ENCODE measurements around the gene SFMBT1.

SFMBT1 gene

GRCh38 chr3:52890735-52891134 is 155.1 kb downstream of the SFMBT1 start:
- Histone ChIP-seq H3K79me2 (ENCODE audit: control insufficient read depth, low read length) (peaks cover 57% of the 10 kb centered on the region), H3K9me2 (replicated peaks; ENCODE audit: control insufficient read depth, low read length) (no peaks in the 10 kb centered on the region), H3K4me1 (ENCODE audit: control insufficient read depth, low read length) (peaks cover 44% of the 10 kb centered on the region), H3K27me3 (ENCODE audit: control insufficient read depth, low read length) (no peaks in the 10 kb centered on the region), H3K27ac (ENCODE audit: low read depth, low read length) (no peak overlapping the region), H3K4me3 (ENCODE audit: low read length) (no peak overlapping the region), H3K36me3 (ENCODE audit: control insufficient read depth, low read length) (peaks cover 6% of the 10 kb centered on the region), H3F3A (ENCODE audit: control insufficient read depth, insufficient read depth) (no peaks in the 10 kb centered on the region), H3K4me2 (ENCODE audit: low read length) (no peak overlapping the region), H4K20me1 (ENCODE audit: control insufficient read depth, insufficient read depth, low read depth, low read length) (peaks cover 4% of the 10 kb centered on the region; the same call in 1 of the 2 replicates), H3K9me3 (ENCODE audit: control insufficient read depth, insufficient read depth, low read length) (no peaks in the 10 kb centered on the region)
- no peak for TF ChIP-seq EZH2phosphoT487 (IDR thresholded peaks at IDR 0.05; ENCODE audit: borderline replicate concordance, low read length)
- TF ChIP-seq, protein P1, sequence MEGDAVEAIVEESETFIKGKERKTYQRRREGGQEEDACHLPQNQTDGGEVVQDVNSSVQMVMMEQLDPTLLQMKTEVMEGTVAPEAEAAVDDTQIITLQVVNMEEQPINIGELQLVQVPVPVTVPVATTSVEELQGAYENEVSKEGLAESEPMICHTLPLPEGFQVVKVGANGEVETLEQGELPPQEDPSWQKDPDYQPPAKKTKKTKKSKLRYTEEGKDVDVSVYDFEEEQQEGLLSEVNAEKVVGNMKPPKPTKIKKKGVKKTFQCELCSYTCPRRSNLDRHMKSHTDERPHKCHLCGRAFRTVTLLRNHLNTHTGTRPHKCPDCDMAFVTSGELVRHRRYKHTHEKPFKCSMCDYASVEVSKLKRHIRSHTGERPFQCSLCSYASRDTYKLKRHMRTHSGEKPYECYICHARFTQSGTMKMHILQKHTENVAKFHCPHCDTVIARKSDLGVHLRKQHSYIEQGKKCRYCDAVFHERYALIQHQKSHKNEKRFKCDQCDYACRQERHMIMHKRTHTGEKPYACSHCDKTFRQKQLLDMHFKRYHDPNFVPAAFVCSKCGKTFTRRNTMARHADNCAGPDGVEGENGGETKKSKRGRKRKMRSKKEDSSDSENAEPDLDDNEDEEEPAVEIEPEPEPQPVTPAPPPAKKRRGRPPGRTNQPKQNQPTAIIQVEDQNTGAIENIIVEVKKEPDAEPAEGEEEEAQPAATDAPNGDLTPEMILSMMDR (IDR thresholded peaks at IDR 0.05; ENCODE audit: low read depth, low read length, poor library complexity, severe bottlenecking): no peak

- Histone ChIP-seq H3F3A (ENCODE audit: control insufficient read depth, insufficient read depth) (no peaks in the 10 kb centered on the region), H3K4me1 (ENCODE audit: control insufficient read depth, low read length) (peaks cover 36% of the 10 kb centered on the region), H4K20me1 (ENCODE audit: control insufficient read depth, insufficient read depth, low read depth, low read length) (no peaks in the 10 kb centered on the region; the same call in 1 of the 2 replicates), H3K4me3 (ENCODE audit: low read length) (no peak overlapping the region), H3K27ac (ENCODE audit: low read depth, low read length) (no peak overlapping the region), H3K9me2 (replicated peaks; ENCODE audit: control insufficient read depth, low read length) (no peaks in the 10 kb centered on the region), H3K36me3 (ENCODE audit: control insufficient read depth, low read length) (peaks cover 13% of the 10 kb centered on the region), H3K79me2 (ENCODE audit: control insufficient read depth, low read length) (peaks cover 49% of the 10 kb centered on the region), H3K9me3 (ENCODE audit: control insufficient read depth, insufficient read depth, low read length) (no peaks in the 10 kb centered on the region), H3K27me3 (ENCODE audit: control insufficient read depth, low read length) (no peaks in the 10 kb centered on the region), H3K4me2 (ENCODE audit: low read length) (no peak overlapping the region)
- TF ChIP-seq, protein P1 (IDR thresholded peaks at IDR 0.05; ENCODE audit: low read depth, low read length, poor library complexity, severe bottlenecking): no peak
- no peak for TF ChIP-seq EZH2phosphoT487 (IDR thresholded peaks at IDR 0.05; ENCODE audit: borderline replicate concordance, low read length)
Observed at GRCh38 chr3:52889901-52890300, 156.0 kb downstream of the SFMBT1 start.

GRCh38 chr3:52887166-52887565 is 158.7 kb downstream of the SFMBT1 start:
- no peaks in the 10 kb centered on the region; the same call in 1 of the 2 replicates for H4K20me1 ChIP-seq (ENCODE audit: control insufficient read depth, insufficient read depth, low read depth, low read length)
- no peaks in the 10 kb centered on the region for H3F3A ChIP-seq (ENCODE audit: control insufficient read depth, insufficient read depth)
- no peak overlapping the region for H3K4me2 ChIP-seq (ENCODE audit: low read length)
- no peak overlapping the region for H3K4me3 ChIP-seq (ENCODE audit: low read length)
- H3K27ac ChIP-seq (ENCODE audit: low read depth, low read length): no peak overlapping the region
- peaks cover 10% of the 10 kb centered on the region for H3K4me1 ChIP-seq (ENCODE audit: control insufficient read depth, low read length)
- no peaks in the 10 kb centered on the region for H3K9me3 ChIP-seq (ENCODE audit: control insufficient read depth, insufficient read depth, low read length)
- peaks cover 14% of the 10 kb centered on the region for H3K36me3 ChIP-seq (ENCODE audit: control insufficient read depth, low read length)
- H3K27me3 ChIP-seq (ENCODE audit: control insufficient read depth, low read length): no peaks in the 10 kb centered on the region
- H3K79me2 ChIP-seq (ENCODE audit: control insufficient read depth, low read length): peaks cover 24% of the 10 kb centered on the region
- TF ChIP-seq, protein P1 (IDR thresholded peaks at IDR 0.05; ENCODE audit: low read depth, low read length, poor library complexity, severe bottlenecking): no peak
- no peak for TF ChIP-seq EZH2phosphoT487 (IDR thresholded peaks at IDR 0.05; ENCODE audit: borderline replicate concordance, low read length)
- no peaks in the 10 kb centered on the region for H3K9me2 ChIP-seq (replicated peaks; ENCODE audit: control insufficient read depth, low read length)
